GM18498 (cell line): Measurements from ENCODE around the gene TIAM1.

Source experiments
- ATAC-seq: cut with Tn5 transposase; IDR thresholded peaks from one replicate; pipeline ENCODE4 v1.9.1; 2021; ENCODE audit warnings: mild to moderate bottlenecking, moderate library complexity; ENCODE audit not compliant: unreplicated experiment

Gene TIAM1

DNA sequence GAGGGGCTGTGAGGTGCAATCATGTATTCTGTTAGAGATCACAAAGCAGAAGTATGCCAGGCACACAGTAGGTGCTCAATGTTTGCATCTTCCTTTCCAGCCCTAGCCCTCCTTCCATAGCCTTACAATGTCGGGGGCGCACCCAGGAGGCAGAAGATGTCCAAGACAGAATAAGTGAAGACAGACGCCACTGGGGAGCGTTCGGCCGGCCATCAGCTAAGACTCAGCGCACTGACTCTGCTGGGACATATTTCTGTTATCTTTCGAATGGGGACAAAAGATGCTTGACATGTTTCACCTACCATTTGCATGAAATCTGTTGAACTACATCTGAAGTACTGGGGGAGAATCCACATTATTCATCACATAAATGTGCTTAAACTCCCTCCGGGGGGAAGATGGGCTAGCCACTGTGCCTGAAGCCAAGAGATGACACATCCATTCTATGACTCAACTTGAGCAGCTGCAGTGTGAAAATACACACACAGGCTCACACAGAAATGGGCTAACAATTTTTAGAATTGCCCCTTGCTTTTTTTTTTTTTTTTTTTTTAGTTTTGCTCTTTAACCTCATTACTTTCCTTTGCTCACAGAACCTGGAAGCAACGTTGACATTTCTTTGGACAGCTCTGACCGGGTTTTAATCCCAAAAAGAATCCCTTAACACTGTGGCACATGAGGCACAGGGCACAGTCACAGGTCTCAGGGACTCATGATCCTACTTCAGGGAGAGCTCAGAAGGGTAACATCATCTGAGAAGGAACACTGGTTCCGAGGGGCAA is 7.9 kb downstream of the TIAM1 start:
- no peak for ATAC-seq

DNA sequence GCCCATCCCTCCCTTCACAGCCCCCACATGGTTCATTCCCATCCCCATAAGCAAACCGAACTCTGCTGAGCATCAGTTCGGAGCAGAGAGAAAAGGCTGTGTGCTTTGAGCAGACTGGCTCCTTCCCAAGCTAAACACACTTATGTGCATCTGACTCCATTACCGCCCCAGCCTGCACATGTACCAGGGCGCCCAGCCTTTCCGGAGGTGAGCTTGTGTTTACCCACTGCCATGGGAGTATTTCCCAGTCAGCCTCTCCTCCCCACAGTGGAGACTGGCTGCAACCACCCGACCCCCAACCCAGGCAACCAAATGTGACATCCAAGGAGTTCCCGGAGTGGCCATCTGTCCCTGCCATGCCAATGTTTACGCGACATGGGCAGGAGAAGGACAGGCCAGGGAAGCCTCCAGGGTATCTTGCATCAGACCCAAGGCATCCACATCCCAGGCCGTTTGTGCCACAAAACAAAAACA is 9.4 kb downstream of the TIAM1 start:
- no peak for ATAC-seq

DNA sequence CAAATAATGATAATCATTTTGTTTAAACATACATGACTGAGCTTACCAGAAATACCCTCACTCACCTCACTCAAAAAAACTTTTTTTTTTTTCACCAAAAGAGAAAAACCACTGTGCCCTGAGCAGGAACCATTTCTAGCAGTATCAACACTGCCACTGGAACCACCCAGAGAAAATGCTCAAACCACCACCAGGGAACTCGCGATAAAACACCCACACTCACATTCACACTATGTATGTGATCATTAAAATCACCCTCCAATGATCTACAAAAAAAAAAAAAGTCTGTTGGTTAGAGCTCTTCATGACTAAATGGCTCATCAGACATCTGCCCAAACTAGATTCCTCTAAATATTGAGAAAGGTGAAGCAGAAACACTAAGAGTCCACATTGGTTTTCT is 11.5 kb downstream of the TIAM1 start:
- no peak for ATAC-seq

DNA sequence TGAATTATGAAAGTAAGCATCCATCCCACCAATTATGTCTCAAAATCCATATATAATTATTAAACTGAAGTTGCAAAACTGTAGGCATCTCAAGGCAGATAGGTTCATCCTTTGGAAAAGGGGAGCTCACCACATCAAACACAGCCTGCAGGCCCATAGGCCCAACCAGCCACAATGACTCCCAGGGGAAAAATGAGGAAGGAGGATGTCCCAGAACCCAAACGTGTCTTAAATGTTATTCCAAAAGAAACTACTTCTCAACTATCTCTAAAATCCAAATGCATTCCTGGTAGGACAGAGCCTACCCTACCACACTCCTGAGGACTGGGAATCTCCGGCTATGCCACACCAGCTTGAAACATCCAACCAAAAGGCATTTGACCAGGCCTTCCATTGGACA is 12.8 kb downstream of the TIAM1 start:
- ATAC-seq = no peak

DNA sequence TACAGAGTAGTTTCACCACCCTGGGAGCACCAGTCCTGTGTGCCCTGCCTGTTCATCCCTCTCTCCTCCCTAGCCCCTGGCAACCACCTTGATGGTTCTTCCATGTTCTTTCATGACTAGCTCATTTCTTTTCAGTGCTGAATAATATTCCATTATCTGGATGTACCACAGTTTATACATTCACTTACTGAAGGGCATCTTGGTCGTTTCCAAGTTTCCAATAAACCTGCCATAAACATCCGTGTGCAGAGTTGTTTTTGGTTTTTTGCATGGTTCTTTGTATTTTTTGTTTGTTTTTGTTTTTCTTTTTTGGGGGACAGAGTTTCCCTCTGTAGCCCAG is 13.9 kb downstream of the TIAM1 start:
- no peak for ATAC-seq

DNA sequence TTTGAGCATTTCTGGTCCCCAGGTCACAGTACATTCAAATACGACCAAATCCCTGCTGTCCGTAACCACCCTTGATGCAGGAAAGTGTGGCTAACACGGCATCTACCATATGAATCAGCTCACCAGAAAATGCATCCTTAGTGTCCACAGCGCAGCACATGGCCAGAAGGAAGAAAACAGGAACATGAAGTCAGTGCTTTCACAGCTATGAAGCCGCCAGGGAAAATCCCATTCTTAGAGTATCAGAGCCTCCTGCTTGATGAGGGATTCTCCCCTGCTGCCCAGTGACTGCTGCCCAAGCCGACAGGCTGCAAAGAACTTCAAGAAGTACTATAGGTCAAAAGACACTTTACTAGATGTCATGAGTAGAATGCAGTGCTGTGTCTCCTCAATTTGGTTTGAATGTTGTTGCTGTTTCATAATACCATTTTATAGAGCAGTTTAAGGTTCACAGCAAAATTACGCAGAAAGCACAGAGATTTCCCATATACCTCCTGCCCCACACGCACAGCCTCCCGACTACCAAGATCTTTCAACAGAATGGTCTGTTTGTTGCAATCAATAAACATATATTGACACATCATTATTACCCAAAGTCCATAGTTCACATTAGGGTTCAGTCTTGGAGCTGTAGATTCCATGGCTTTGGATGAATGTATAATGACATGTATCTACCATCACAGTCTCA is 14.5 kb downstream of the TIAM1 start:
- no peak for ATAC-seq

DNA sequence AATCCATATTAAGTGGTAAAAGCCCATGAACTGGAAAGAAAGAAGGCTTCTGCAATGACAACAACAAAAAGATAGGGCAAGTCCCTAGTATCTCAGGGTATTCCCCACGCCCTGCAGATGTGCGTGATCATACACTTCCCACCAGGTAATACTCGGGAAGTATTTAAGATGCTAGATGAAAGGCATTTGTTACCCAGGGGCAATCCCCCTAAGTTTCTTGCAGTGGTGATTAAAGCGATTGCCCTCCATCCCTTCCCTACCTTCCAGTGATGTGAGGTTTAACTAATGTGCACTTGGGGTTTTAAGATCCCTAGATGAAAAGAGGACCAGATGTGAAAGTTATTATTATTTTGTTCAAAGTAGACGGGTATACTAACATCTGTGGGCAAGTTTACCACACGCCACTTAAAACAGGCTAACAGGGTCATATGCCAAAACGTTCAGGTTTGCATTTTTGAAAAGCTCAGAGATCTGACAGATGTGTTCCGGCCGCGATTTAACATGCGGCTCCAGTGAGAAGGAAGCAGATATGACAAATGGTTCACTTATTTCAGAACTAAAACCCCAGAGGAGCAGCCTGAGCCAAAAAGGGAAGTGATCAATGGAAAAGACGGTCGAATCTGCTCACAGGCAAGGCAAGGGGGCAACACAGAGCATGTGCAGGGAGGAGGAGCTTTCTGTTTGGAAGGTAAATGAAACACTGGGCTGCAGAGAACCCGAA is 17.4 kb downstream of the TIAM1 start:
- peak; percentile 96 for ATAC-seq

DNA sequence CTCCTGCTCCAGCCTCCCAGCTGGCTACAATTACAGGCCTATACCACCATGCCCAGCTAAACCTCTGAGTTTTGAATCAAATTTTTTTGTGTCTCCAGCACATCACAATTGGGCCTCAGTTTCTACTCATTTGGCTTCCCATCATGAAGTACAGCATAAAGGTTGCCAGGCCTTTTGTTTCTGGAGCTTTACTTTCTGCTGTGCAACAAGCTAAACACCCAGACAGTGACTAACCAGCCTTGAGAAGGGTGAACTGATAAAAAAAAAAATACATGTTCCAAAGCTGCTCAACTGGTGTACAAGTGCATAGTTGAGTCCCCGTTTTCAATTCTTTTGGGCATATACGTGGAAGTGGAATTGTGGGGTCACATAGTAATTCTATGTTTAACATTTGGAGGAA is 25.1 kb downstream of the TIAM1 start:
- ATAC-seq = no peak

DNA sequence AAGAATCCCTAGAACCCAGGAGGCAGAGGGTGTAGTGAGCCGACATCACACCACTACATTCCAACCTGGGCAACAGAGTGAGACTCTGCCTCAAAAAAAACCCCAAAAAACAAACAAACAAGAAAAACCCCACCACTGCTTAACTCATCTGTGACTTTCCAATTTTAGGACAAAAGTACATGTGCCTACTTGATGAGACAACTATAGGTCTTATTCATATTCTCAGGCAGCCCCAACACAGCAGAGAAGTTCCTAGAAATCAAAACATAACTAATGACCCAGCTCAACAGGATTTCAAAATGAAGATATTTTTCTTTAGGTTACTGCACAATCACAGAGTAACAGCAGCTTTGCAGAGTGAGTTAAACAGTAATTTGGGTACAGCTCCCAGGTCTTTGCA is 26.4 kb downstream of the TIAM1 start:
- no peak for ATAC-seq

DNA sequence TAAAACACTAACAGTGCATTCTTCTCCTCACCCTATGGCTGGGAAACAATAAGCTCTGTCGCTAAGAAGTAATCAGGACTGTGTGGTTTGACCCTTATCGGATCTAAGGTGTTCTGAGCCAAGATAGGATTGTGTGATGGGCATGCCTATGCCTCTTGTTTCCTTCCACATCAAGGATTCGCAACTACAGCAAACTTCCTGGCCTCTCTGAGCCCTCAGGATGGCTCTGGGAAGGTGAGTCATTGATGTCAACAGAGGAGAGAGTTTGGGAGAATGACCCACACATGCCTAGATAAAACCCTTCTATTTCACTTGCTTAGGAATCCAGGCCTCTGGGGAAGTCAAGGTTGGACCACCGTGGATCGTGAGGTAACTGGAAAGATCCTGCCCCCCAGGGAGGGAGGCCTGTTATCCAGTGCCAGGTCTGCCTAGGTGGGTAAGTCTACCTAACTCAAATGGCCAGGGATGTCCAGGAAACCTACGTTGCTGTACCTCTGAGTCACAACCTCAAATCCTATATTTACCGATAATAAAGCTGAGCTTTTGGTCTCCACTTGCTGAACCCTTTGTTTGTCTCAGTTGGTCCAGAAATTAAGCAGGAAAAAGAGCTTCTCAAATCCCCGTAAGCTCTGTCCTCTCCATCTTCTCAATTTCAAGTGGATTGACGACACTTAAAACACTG is 27.4 kb downstream of the TIAM1 start:
- ATAC-seq = no peak

DNA sequence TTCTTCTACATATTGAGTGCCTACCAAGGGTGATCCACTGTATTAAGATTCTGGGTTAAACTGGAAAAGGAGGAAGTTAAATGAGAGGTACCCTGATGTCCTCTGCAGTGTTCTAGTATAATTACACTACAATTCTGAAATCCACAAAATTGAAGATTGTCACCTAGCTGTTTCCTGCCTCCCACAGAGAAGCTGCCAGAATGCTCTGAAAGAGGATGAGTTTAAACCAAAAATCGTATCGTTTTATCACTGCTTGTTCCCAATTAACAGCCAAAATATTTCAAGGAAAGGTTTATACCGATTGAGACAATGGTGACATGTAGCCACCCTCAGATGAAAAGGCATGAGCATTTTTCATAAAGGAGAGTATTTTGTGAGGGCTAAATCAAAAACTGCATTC is 28.0 kb downstream of the TIAM1 start:
- no peak for ATAC-seq

DNA sequence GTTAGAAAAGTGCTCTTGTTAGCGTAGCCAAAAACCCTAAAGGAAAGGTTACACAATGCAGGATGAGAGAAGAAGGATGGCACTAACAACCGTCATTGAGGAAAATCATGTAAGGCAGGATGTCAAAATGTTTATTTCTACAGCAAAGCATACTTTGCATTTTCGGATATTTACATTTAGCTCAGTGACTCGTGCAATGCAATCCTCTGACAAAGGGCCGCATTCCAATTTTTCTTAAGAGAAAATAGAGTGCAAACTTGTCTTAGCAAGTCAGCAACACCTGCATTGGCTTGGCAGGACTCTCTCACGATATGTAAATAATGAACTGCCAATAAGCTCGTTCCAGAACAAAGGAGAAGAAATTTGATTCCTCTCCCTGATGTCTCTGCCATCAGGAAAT is 33.3 kb downstream of the TIAM1 start:
- no peak for ATAC-seq

DNA sequence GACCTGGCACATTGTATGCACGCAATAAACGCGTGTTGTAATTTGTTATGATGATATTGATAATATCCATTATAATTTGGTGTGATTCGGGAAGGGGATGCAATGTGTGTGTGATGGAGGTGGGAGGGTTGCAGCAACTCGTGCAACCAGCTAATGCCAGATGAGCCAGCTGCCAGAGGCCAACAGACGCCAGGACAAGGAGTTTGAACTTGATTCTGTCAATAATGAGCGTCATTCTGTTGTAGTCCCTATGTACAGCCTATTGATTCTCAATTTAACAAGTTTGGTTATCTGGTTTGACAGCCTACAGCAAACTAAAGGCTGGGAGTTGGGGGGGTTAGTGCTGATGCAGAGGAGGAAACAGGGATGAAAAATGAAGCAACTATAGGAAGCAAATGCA is 35.5 kb downstream of the TIAM1 start:
- no peak for ATAC-seq

DNA sequence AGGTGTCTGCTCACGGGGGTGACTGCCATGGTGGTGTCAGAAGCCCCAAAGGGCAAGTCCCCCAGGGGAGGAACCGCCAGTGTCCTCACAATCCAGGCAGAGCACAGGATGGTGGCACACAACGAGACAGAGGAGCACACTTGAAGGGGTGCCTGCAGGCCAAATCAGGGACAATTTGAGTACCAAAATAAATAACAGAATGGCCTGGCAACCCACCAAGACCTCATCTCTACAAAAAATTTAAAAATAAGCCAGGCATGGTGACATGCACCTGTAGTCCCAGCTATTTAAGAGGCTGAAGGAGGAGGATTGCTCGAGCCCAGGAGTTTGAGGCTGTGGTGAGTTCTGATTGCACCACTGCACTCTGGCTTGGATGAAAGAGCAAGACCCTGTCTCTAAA is 38.2 kb downstream of the TIAM1 start:
- ATAC-seq = no peak

DNA sequence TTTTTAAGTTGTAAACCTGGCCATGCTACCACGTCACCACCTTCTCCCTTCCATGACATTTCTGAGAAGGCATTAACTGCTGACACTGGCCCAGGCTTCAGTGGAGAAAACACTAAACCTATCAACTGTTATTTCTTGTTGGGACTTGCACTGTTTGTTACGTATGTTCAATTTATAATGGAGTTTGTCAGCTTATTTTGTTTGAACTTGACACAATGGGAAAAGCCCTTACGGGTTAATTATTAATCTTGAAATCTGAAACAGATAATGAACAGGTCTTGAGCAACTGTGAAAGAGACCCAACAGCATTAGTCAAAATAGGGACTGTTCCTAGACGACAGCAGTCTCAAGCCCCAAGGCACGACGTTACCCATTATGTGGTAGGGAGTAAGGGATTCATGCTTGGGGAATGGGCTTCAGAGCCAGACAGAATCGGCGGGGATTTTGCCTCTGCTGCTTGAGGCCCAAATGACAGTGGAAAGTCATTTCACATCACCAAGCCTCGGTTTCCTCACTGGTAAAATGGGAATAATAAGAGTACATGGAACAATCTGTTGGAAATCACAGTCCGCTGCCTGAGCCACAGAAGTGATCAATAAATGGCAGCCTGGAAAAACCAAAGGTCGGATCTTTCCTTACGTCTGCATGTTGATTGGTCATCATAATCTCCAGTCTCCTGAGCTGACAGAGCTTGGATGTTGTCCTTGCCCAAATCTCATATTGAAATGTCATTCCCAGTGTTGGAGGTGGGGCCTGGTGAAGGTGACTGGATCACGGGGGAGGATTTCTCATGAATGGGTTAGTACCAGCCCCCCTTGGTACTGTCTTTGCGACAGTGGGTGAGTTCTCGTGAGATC is 44.5 kb downstream of the TIAM1 start:
- ATAC-seq = no peak

DNA sequence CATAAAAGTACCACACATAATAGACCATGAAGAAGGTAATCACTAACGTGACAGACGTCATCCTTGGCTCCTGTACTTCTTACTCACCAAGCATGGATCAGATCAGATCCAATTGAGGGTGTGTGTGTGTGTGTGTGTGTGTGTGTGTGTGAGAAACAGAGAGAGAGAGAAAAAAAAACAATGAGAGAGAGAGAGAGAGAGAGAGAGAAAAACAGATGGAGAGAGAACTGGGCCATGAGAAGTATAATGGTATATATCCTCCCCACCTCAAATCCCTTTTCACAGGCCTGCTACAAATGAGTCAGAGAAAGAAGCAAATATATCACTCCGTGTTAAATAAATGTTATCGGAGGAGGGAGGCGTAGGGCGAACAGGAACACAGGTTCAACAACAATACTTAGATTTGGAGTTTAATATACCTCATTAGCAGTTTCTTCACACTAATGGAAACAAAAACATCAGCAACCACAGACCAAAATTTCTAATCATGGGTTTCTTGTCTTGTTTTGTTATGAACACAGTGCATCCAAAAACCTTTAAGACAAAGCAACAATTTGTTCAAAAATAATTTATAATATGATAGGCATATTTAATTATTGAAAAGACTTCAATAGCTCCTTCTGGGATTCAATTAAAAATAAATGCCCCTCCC is 45.3 kb downstream of the TIAM1 start:
- ATAC-seq = no peak

DNA sequence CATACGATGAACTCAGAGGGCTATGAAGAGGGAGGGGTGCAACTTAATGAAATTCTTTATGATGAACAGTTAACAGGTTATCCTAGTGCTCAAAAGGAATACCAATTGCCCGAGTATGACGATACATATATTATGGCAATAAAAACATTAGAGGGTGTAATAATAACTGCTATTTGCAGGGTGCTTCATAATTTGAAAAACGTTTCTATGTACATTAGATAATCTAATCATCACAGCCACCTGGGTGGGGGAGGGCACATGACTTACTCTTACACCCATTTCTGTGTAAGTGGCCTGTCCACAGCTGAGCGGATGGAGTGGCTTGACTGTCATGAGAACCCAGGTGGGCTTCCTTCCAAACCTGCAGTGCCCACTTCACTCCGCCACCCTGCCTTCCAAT is 46.3 kb downstream of the TIAM1 start:
- ATAC-seq = no peak

DNA sequence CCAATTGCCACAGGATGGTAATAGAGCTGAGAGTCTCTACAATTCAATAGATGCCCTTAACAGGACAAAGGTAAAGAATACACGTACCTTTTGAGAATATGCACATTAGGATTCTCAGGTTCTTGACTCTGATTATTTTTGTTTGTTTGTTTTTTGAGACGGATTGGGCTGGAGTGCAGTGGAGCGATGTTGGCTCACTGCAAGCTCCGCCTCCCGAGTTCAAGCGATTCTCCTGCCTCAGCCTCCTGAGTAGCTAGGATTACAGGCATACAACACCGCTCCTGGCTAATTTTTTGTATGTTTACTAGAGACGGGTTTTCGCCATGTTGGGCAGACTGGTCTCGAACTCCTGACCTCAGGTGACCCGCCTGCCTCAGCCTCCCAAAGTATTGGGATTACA is 48.4 kb downstream of the TIAM1 start:
- no peak for ATAC-seq

DNA sequence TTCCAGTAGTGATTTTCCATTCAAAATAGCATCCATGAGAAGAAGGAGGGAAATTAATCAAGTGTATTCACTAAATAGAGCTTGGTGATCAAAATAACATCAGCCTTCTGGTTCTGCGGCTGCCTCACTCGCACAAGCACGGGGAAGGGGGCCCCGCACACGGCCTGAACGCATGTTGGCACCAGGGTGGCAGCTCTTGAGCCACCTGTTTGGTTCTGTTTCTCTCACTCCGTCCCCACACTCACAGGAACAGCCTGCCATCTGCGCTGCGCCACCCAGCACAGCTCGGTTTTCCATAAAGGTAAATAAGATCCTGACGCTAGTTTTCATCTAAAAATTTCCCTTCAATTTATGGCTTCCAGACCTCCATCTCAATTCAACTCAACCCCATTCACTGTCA is 49.4 kb downstream of the TIAM1 start:
- ATAC-seq = no peak

DNA sequence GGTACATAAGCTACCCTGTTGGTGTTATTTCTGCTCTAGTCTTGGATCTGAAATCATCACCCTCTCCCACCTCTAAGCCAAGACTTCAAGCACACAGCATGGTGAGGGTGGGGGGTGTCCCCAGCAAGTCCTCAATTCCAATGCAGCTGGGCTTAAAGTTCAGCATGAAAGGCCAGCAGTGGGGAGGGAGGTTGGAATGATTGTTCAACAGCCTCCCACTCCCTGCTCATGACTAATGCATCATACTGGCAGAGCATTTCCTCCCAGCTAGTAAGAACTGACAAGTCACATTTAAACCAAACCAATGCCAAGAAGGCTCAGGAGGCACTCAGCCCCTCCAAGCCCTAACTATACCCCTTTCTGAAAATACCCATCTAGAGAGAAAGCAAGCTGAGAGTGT is 50.1 kb downstream of the TIAM1 start:
- no peak for ATAC-seq
